GM19397 (cell line): ENCODE measurements around the gene IGFBP5.

Experiments
- ATAC-seq: cut with Tn5 transposase; IDR thresholded peaks from one replicate; pipeline ENCODE4 v1.9.1; 2021; ENCODE audit warnings: mild to moderate bottlenecking, moderate library complexity; ENCODE audit not compliant: unreplicated experiment

IGFBP5 gene

DNA sequence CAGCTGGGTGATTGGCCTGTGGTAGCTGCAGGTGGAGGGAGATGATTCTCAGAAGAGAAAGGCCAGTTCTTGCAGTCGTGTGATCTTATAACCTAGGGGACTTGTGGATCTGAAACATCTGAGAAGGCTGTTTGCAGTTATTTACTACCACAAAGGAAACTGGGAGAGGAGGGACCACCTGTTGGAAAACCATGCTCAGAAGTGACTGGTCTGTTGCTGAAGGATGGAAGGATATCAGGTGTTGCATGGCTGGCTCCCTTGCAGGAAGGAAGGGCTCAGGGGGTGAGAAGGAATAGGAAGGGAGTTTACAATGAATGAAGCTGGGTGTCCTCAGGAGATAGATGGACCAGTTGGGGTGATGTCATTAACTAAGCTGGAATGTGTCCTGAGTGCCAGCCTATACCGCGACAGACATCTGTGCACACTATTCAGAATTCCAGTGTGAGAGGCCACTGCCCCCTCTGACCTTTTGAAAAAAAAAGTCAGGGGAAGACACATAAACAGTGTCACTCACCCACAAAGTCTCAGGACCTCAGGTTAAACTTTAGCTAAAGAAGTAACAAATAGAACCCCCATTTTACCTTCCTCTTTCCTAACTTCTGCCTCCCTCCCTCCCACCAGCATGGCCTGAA is 44.6 kb downstream of the IGFBP5 start:
- no peak for ATAC-seq

DNA sequence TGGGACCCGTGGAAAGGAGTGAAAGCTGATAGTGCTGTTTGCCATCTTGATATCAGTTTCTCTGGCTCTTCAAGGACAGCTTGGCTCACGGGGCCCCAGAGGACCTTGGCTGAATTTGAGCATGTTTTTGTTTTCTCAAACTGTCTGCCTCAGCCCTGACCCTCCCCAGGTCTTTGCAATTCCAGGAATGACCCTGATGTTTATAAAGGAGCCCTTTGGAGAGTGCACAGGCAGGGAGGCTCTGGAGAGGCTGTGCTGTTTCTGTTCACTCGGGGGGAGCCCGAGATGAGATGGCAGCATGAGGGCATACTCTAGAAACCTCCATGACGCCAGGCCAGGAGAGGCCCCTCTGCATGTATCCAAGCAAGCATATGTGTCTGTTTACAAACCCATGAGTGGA is 45.8 kb downstream of the IGFBP5 start:
- ATAC-seq: no peak

GRCh38 chr2:216648105-216648504 is 47.2 kb downstream of the IGFBP5 start:
- no peak for ATAC-seq

GRCh38 chr2:216646116-216646515 is 49.2 kb downstream of the IGFBP5 start:
- ATAC-seq: no peak

DNA sequence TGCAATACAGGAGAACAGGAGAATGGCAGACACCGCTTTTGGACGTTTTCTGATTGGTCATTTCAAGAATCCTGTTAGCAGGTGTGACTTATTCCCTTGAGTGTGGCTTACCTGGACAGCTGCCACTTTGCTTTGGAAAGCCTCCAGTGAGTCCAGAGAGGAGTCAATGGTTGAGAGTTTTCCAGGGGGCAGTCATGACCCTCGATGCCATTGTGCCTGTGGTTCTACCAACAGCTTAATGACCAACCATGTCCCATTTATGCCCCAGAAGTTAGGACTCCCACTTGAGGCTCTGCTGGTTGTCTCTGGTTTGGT is 49.8 kb downstream of the IGFBP5 start:
- no peak for ATAC-seq

DNA sequence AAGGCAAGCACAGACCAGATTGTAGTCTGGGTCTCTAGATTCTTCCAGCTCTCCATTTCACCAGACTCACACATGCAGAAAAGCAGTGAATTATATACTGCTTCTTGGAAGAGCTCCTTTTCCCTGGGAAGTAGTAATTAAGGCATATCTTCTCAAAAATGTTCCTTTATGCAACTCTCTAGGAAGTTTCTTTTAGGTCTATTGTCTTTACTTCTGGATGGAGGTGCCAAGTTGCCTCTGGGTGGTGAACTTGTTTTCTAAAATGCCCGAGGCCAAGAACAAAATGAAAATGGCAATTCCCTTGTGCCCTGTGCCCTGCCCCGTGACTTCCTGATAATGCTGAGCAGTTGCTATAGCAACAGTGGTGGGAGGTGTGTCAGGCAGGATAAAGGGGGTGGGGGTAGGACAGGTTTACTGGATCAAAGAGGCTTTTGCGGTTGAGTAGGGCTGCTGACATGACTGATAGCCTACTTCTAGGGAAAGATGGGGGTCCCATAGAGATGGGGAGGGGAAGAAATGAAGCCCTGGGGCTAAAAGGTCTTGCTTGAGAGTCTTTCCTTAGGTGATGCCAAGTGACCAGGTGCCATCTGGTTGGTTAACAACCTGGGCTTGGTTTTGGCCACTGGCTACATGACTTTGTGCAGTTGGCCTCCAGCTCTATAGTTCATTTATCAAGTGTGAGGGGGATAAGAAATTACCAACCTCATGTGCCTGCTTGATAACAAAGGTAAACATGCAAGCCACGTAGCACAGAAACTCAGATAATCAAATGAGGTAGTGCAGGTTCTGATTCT is 50.3 kb downstream of the IGFBP5 start:
- no peak for ATAC-seq

GRCh38 chr2:216643986-216644659 is 51.2 kb downstream of the IGFBP5 start:
- no peak for ATAC-seq

DNA sequence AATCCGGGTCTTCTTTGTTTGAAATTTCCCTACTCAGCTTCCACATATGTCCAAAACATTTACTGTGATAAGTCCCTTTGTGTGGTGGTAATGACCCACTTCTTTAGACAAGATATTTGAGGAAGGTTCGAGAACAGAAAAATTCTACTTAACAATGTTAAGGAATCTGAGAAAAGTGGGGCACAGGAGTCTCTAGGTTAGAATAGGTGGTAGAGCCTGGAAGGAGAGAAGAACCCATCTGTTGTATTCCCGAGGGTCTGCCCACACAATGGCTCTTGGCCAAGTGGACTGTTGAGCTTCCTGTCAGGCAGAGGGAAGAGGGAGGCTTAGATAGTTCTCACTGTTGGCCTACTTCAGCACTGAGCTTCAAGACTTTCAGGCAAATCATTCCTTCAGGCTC is 57.9 kb downstream of the IGFBP5 start:
- ATAC-seq: no peak

GRCh38 chr2:216636551-216637450 is 58.5 kb downstream of the IGFBP5 start:
- no peak for ATAC-seq

- ATAC-seq: no peak
Observed at GRCh38 chr2:216635701-216636550, 59.4 kb downstream of the IGFBP5 start.

DNA sequence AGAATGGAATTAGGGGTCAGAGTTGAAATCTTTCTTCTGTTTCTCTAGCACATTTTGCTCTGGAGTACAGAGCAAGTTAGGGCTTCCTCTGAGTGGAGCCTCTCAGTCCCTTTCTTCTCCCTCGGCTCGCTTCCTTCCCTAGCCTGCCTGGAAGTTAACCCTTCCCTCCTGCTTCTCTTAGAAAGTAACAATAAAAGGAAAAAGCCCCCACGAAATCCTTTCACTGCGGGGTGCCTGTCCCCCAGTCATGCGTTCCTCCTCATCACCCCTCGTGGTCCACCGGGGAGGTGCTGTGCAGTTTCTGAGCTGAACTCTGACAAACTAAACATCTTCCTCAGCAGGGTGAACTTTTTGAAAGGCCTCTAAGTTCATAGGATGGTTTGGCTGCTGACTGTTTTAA is 60.2 kb downstream of the IGFBP5 start:
- no peak for ATAC-seq

- no peak for ATAC-seq
Observed at GRCh38 chr2:216634370-216635148, 60.8 kb downstream of the IGFBP5 start.

- ATAC-seq: no peak
Observed at GRCh38 chr2:216633616-216634369, 61.6 kb downstream of the IGFBP5 start.

GRCh38 chr2:216632952-216633615 is 62.3 kb downstream of the IGFBP5 start, which contains the start of gene IGFBP2:
Gene IGFBP2 (plus strand): TSS chr2:216633420. CDS start chr2:216633524, 104 bp downstream.
- no peak for ATAC-seq

- no peak for ATAC-seq
Observed at GRCh38 chr2:216632346-216632951, 62.9 kb downstream of the IGFBP5 start.

DNA sequence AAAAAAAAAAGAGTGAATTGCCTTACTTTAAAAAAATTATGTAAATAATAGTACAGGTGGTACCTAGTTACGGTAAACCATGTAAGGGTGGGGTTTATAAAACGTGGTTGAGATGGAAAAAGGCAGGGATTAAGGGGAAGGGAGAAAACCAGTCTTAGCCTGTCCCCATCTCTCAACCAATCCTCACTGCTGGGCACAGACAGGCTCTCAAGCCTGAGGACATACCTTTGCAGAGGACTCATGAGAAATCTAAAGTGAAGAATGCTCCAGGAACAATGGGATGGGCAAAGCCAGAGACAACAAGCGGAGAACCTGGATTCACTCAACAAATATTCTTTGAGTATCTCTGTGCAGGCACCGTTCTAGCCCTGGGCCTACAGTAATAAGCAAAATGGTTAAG is 65.6 kb downstream of the IGFBP5 start:
- ATAC-seq: no peak

DNA sequence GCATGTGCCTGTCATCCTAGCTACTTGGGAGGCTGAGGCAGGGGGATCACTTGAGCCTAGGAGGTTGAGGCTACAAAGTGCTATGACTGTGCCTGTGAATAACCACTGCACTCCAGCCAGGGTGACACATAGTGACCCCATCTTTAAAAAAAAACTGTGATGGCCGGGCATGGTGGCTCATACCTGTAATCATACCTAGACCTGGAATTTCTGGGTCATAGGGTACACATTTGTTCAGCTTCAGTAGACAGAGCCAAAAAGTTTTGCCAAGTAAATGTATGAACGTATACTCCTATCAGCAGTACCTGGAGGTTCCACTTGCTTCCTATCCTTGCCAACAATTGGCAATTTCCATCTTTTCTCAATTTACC is 68.5 kb downstream of the IGFBP5 start:
- no peak for ATAC-seq
